Lung (tissue), 12 donors: ENCODE results near the gene CADM2. TPM values are rescaled to one million over a fixed set of nuclear protein-coding genes. Genes with fewer than 3 reads are reported as not detected.

ENCODE experiments used
- ATAC-seq: fragments of 200-7000 bp; cut with Tn5 transposase; one replicate; pipeline ENCODE4 v1.9.1; 2020; ENCODE audit warnings: moderate number of reproducible peaks; ENCODE audit not compliant: insufficient read depth, low FRiP score
- DNase-seq, 3 donors: peaks; one replicate each; pipeline ENCODE4 v3.0.0-alpha.2; 2013 to 2017
- H3K27ac ChIP-seq, 2 donors: one replicate each; pipeline ENCODE4 v1.5.1; 2013; ENCODE audit warnings: mild to moderate bottlenecking in 2 of 2, moderate library complexity in 2 of 2, control low read depth in 1 of 2, inconsistent platforms in 1 of 2, low read depth in 1 of 2, low read length in 1 of 2
- H3K27me3 ChIP-seq, 3 donors: one replicate each; pipeline ENCODE4 v1.5.1; 2013; ENCODE audit warnings: low read length in 2 of 3; ENCODE audit not compliant: control insufficient read depth in 3 of 3, insufficient read depth in 3 of 3
- H3K36me3 ChIP-seq, 4 donors: one replicate each; pipeline ENCODE4 v1.5.1; 2013; ENCODE audit warnings: low read length in 4 of 4, mild to moderate bottlenecking in 1 of 4, moderate library complexity in 1 of 4; ENCODE audit not compliant: control insufficient read depth in 4 of 4, insufficient read depth in 4 of 4
- H3K4me1 ChIP-seq, 5 donors: one replicate each; pipeline ENCODE4 v1.5.1; 2013; ENCODE audit warnings: low read length in 5 of 5, mild to moderate bottlenecking in 2 of 5, moderate library complexity in 1 of 5; ENCODE audit not compliant: control insufficient read depth in 5 of 5, insufficient read depth in 5 of 5
- H3K4me3 ChIP-seq: one replicate; pipeline ENCODE4 v1.5.1; 2013; ENCODE audit warnings: mild to moderate bottlenecking, control low read depth, moderate library complexity
- H3K9ac ChIP-seq, 2 donors: one replicate each; pipeline ENCODE4 v1.5.1; 2013; ENCODE audit warnings: low read length in 2 of 2, control low read depth in 1 of 2; ENCODE audit not compliant: insufficient read depth in 1 of 2
- H3K9me3 ChIP-seq, 4 donors: one replicate each; pipeline ENCODE4 v1.5.1; 2013; ENCODE audit warnings: low read length in 3 of 4, mild to moderate bottlenecking in 1 of 4, moderate library complexity in 1 of 4; ENCODE audit not compliant: control insufficient read depth in 4 of 4, insufficient read depth in 3 of 4
- CTCF ChIP-seq: IDR thresholded peaks from 2 replicates; pipeline ENCODE4 v1.5.1; 2012; ENCODE audit warnings: mild to moderate bottlenecking; ENCODE audit errors: control extremely low read depth, extremely low read depth
- WGBS, 2 donors: extraction: QIAGEN DNeasy Blood & Tissue Kit; methylation state at CpG; one replicate each; pipeline ENCODE4 v1.1.7; 2013; 5-methylcytosine and 5-hydroxymethylcytosine counted together
- polyA plus RNA-seq, 2 donors: library from polyadenylated mRNA; stranded (reverse); fragments of 200-250 nt; gene quantifications; one replicate each; pipeline ENCODE4 v1.2.1, GENCODE V29; 2013
- total RNA-seq, 2 donors: library from RNA; depleted of rRNA in 1 of 2; stranded (reverse); fragments of >200 nt in 1 of 2; gene quantifications; one replicate each; pipeline ENCODE4 v1.2.1, GENCODE V29; 2014 to 2021
- donor health status: control.
- donor health status: control.
- donor health status: Bipolar disorder and iron deficiency.
- donor health status: healthy.
- donor health status: DM: yes; HTN: yes; CAD: no.

CADM2 gene
- total and polyA plus RNA-seq, 4 donors: 0.14 to 3.3 (median 0.32) TPM

DNA sequence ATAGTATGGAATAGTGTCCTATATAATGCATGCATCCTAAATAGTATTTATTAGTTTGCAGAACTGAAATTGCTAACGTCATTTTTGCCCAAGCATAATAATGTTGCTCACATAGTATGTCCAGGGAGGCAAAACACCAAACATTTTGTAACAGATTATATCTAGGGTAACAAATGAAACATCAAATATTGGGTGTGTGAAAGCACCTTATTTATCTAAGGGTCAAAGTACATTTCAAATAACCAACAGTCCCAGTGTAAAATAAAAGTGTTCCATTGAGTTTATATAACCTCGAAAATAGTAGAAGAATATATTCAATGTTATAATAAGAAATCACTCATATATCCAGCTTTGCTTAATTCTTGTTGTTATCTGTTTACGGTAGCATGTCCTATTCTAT lies 363.1 kb downstream of the CADM2 start:
- no peak for TF ChIP-seq CTCF
- Histone ChIP-seq H3K27me3 (no peaks in the 10 kb centered on the region), H3K9me3 (no peaks in the 10 kb centered on the region), H3K9ac (no peak overlapping the region), H3K27ac (no peak overlapping the region), H3K36me3 (no peaks in the 10 kb centered on the region), H3K4me1 (no peaks in the 10 kb centered on the region), H3K4me3 (no peak overlapping the region)
- DNase-seq (no peak), ATAC-seq (no peak)
- WGBS, 2 donors: 78 to 93% methylated on average over 3 of the region's 3 CpGs

GRCh38 chr3:85330071-85330470 lies 371.3 kb downstream of the CADM2 start:
- H3K27me3 ChIP-seq: no peaks in the 10 kb centered on the region
- no peak for TF ChIP-seq CTCF
- no peak for DNase-seq
- H3K27ac ChIP-seq: no peak overlapping the region
- no peak overlapping the region for H3K9ac ChIP-seq
- H3K4me3 ChIP-seq: no peak overlapping the region
- H3K9me3 ChIP-seq: no peaks in the 10 kb centered on the region
- WGBS, 2 donors: 72 to 80% methylated on average over 2 of the region's 2 CpGs
- H3K36me3 ChIP-seq: no peaks in the 10 kb centered on the region
- no peak for ATAC-seq
- H3K4me1 ChIP-seq: no peaks in the 10 kb centered on the region

- no peak overlapping the region for H3K27ac ChIP-seq
- 88 to 95% methylated on average over 2 of the region's 2 CpGs for WGBS, 2 donors
- no peak for TF ChIP-seq CTCF
- DNase-seq: no peak
- H3K4me1 ChIP-seq: no peaks in the 10 kb centered on the region
- no peak overlapping the region for H3K4me3 ChIP-seq
- H3K9me3 ChIP-seq: no peaks in the 10 kb centered on the region
- H3K27me3 ChIP-seq: no peaks in the 10 kb centered on the region
- no peaks in the 10 kb centered on the region for H3K36me3 ChIP-seq
- no peak for ATAC-seq
- no peak overlapping the region for H3K9ac ChIP-seq
These were observed 379.1 kb downstream of the CADM2 start for GRCh38 chr3:85337895-85338294.

- TF ChIP-seq CTCF: no peak
- Histone ChIP-seq H3K4me3 (no peak overlapping the region), H3K9ac (no peak overlapping the region), H3K27ac (no peak overlapping the region), H3K9me3 (no peaks in the 10 kb centered on the region), H3K4me1 (no peaks in the 10 kb centered on the region), H3K27me3 (no peaks in the 10 kb centered on the region), H3K36me3 (no peaks in the 10 kb centered on the region)
- ATAC-seq (no peak), DNase-seq (peak in 1 of 3 donors; percentile 22)
- WGBS, 2 donors: 23 to 26% methylated on average over 3 of the region's 3 CpGs
These were observed 384.1 kb downstream of the CADM2 start for GRCh38 chr3:85342915-85343314.
